Esophagus squamous epithelium (tissue), 4 donors: ENCODE measurements around the gene CST3.
"Not testable (repeated sequence)": the region's sequence is repeated elsewhere in the genome, so short reads cannot be mapped to it uniquely, and the experiment has no call there.

Experiments used
- CTCF ChIP-seq, 6 experiments: fragments of 450-650 bp in 4 of 6; fragments of 200-600 bp in 2 of 6; sonication (generic) in 2 of 6; IDR thresholded peaks; one replicate each; pipeline ENCODE4 v1.5.1; 2016 to 2019; ENCODE audit warnings: antibody characterized with exemption in 6 of 6, mild to moderate bottlenecking in 4 of 6, moderate library complexity in 4 of 6
- POLR2A ChIP-seq, 4 donors: fragments of 450-650 bp; IDR thresholded peaks; one replicate each; pipeline ENCODE4 v1.6.1; 2017; ENCODE audit warnings: antibody characterized with exemption in 4 of 4, mild to moderate bottlenecking in 4 of 4, moderate library complexity in 3 of 4

- TF ChIP-seq CTCF, POLR2A (IDR thresholded peaks at IDR 0.05): not testable (repeated sequence)
These were observed 2.0 kb downstream of the CST3 start for GRCh38 chr20:23635768-23636090.
